Mucosa of stomach (tissue), 1 donor: ENCODE data around the gene EEF1AKMT3.
A peak's percentile ranks its signal among the peaks of the same experiment; 100 is the strongest.

Experiments used
- H3K27me3 ChIP-seq: one replicate; pipeline ENCODE4 v1.7.0; 2013; ENCODE audit warnings: mild to moderate bottlenecking, low read length; ENCODE audit not compliant: control insufficient read depth, insufficient read depth
- H3K36me3 ChIP-seq: one replicate; pipeline ENCODE4 v1.7.0; 2013; ENCODE audit warnings: low read length; ENCODE audit not compliant: control insufficient read depth, insufficient read depth
- H3K4me1 ChIP-seq: one replicate; pipeline ENCODE4 v1.7.0; 2013; ENCODE audit warnings: mild to moderate bottlenecking, low read length; ENCODE audit not compliant: control insufficient read depth, insufficient read depth
- H3K4me3 ChIP-seq: one replicate; pipeline ENCODE4 v1.7.0; 2013; ENCODE audit warnings: low read length
- H3K9ac ChIP-seq: one replicate; pipeline ENCODE4 v1.7.0; 2013; ENCODE audit warnings: mild to moderate bottlenecking, low read length, moderate library complexity
- H3K9me3 ChIP-seq: one replicate; pipeline ENCODE4 v1.7.0; 2013; ENCODE audit warnings: mild to moderate bottlenecking, low read length, moderate library complexity; ENCODE audit not compliant: control insufficient read depth
- donor health status: Pancreatic carcinoma.

Gene EEF1AKMT3

GRCh38 chr12:57745485-57745881 is 26.9 kb upstream of the EEF1AKMT3 start:
- Histone ChIP-seq H3K4me1 (peaks cover 16% of the 10 kb centered on the region), H3K4me3 (peak overlapping the region; percentile 78), H3K9me3 (no peaks in the 10 kb centered on the region), H3K27me3 (peaks cover 15% of the 10 kb centered on the region), H3K9ac (peak overlapping the region; percentile 92), H3K36me3 (no peaks in the 10 kb centered on the region)

GRCh38 chr12:57746025-57746424 is 26.4 kb upstream of the EEF1AKMT3 start:
- H3K36me3 ChIP-seq, result no peaks in the 10 kb centered on the region
- H3K27me3 ChIP-seq, result peaks cover 10% of the 10 kb centered on the region
- no peaks in the 10 kb centered on the region for H3K9me3 ChIP-seq
- H3K4me1 ChIP-seq, result peaks cover 16% of the 10 kb centered on the region
- no peak overlapping the region for H3K9ac ChIP-seq
- no peak overlapping the region for H3K4me3 ChIP-seq

GRCh38 chr12:57749061-57749460 is 23.4 kb upstream of the EEF1AKMT3 start:
- Histone ChIP-seq H3K9me3 (no peaks in the 10 kb centered on the region), H3K4me3 (no peak overlapping the region), H3K36me3 (no peaks in the 10 kb centered on the region), H3K9ac (no peak overlapping the region), H3K27me3 (no peaks in the 10 kb centered on the region), H3K4me1 (peaks cover 27% of the 10 kb centered on the region)

DNA sequence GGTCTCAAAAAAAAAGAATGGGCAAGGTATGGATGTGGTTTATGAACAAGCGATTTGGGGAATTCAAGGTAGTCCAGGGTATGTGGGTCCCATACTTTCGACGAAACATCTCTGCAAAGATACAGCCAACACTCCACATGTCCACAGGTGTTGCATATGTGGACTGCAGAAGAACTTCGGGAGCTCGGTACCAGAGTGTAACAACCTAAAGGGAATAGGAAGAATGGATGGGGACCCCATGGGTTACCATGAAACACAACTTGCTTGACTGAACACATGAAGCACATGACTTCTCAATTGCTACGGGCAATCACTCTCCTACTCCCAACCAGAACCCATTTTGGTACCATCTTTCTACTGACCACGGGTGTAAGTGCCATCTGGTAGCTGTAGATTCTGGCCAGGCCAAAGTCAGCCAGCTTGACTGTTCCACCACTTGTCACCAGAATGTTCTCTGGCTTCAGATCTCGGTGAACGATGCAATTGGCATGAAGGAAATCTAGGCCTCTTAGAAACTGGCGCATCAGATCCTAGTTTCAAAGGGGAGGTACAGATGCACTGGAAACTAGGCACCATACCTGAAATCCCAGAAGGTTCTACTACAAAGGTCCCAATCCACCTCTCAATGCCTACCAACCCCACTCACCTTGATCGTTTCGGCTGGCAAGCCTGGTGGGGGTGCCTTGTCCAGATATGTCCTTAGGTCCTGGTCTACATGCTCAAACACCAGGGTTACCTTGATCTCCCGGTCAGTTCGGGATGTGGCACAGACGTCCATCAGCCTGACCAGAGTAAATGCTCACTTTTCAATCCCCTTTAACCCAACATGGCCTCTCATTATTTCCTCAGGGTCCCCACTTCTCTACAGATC is 21.6 kb upstream of the EEF1AKMT3 start:
- Histone ChIP-seq H3K27me3 (no peaks in the 10 kb centered on the region), H3K9ac (peak overlapping the region; percentile 74), H3K4me1 (peaks cover 25% of the 10 kb centered on the region), H3K36me3 (no peaks in the 10 kb centered on the region), H3K9me3 (no peaks in the 10 kb centered on the region), H3K4me3 (peak overlapping the region; percentile 60)

GRCh38 chr12:57751432-57751787 is 21.0 kb upstream of the EEF1AKMT3 start:
- Histone ChIP-seq H3K4me3 (peak overlapping the region; percentile 60), H3K4me1 (peaks cover 26% of the 10 kb centered on the region), H3K27me3 (no peaks in the 10 kb centered on the region), H3K9ac (peak overlapping the region; percentile 74), H3K9me3 (no peaks in the 10 kb centered on the region), H3K36me3 (no peaks in the 10 kb centered on the region)

DNA sequence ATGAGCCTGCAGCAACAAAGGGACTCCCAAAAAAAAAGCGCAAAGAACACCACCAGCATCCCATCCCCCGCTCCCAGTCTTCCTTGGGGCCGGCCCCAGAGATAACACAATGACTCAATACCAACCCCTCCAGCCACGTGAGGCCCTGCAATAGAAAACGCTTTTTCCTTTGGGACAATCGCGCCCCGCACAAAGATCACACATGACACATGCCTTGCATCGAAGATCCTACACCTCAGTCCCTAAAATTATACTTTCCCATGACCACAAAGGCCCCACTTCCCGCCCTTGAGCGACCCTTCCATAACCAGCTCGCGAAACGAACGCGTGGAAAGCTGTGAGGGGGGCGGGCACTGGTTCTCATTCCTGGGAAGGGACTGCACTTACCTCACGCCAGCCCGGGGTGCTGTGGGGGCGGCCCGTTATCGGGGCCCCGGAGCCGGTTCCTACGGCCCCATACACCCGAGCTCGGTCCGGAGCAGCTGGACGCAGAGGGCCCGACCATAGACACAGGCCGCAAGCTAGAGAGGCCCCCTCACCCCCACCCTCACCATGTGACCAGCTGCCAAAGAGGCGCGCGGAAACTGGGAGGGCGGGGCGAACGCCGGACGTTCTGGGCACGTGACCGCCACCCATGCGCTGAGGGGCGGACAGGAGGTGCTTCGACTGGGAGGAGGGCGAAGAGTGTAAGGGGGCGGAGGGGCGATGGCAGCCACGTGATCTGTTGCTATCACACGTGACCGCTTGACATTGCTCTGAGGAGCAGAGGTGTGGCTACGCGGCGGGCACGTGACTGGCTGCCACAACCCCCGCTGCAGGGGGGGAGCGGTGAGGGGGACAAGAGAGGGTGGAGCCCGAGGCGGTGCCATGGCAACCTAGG is 20.4 kb upstream of the EEF1AKMT3 start, which contains the start of gene CDK4:
TSS of gene CDK4 (minus strand) at position 523 of the 880 bp plus-strand sequence. CDS start 593 bp downstream, outside the sequence.
- H3K9ac ChIP-seq, result peak within 1 kb of the TSS; percentile 74
- H3K36me3 ChIP-seq, result no peaks in the 10 kb centered on the region
- no peaks in the 10 kb centered on the region for H3K27me3 ChIP-seq
- H3K4me3 ChIP-seq, result peak within 1 kb of the TSS; percentile 60
- H3K9me3 ChIP-seq, result no peaks in the 10 kb centered on the region
- peaks cover 29% of the 10 kb centered on the region for H3K4me1 ChIP-seq

DNA sequence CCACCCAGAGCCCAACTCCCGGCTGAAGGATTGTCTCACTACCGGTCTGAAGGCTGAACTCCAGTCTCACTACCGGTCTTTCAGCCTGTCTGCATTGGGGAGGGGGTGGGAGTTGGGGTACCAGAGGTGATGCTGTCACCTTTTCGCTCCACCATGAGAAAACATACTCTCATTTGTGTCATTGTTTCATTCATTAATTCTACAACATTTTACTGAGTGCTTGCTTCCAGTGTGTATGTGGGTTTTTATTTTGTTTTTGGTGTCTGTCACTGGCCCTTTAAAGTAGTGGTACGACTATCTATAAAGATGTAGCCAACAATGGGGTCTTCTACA is 19.8 kb upstream of the EEF1AKMT3 start:
- Histone ChIP-seq H3K36me3 (no peaks in the 10 kb centered on the region), H3K27me3 (no peaks in the 10 kb centered on the region), H3K9me3 (no peaks in the 10 kb centered on the region), H3K4me1 (peaks cover 29% of the 10 kb centered on the region), H3K9ac (peak overlapping the region; percentile 8), H3K4me3 (no peak overlapping the region)

DNA sequence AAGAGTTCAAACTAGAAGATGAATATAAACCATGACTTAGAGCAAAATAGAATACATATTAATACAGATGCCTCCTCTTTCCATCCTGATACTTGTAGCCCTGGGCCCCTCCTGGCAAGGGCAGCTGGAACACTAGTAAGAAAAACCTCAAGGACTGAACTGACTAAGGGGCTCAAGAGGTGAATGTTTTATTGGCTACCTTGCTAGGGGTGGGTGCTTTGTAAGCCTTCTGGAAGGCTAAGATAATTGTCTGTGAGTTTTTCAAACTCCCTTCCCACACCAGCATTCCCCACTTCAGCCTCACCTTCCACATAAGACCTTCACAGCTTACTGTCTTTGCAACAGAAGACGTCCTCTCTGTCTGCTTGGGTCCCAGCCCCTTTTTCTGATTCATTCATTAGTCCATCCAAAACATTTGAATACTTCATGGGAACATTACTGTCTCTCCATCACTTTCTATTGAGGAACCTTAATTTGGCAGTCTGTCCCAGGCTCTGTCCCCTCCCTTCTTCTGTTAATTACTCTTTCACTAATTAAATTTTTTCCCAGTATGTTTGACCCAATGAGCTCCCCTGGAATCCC is 18.6 kb upstream of the EEF1AKMT3 start:
- no peaks in the 10 kb centered on the region for H3K9me3 ChIP-seq
- no peaks in the 10 kb centered on the region for H3K27me3 ChIP-seq
- H3K9ac ChIP-seq, result no peak overlapping the region
- H3K4me3 ChIP-seq, result no peak overlapping the region
- H3K4me1 ChIP-seq, result peaks cover 29% of the 10 kb centered on the region
- H3K36me3 ChIP-seq, result no peaks in the 10 kb centered on the region

GRCh38 chr12:57754411-57755193 is 17.8 kb upstream of the EEF1AKMT3 start, which contains the start of gene MARCHF9:
TSS of gene MARCHF9 (plus strand) at chr12:57755103. CDS start at chr12:57755529, 426 bp downstream.
- H3K9ac ChIP-seq, result peak within 1 kb of the TSS; percentile 64
- no peak within 1 kb of the TSS for H3K4me3 ChIP-seq
- no peaks in the 10 kb centered on the region for H3K27me3 ChIP-seq
- H3K36me3 ChIP-seq, result no peaks in the 10 kb centered on the region
- H3K4me1 ChIP-seq, result peaks cover 29% of the 10 kb centered on the region
- H3K9me3 ChIP-seq, result no peaks in the 10 kb centered on the region

DNA sequence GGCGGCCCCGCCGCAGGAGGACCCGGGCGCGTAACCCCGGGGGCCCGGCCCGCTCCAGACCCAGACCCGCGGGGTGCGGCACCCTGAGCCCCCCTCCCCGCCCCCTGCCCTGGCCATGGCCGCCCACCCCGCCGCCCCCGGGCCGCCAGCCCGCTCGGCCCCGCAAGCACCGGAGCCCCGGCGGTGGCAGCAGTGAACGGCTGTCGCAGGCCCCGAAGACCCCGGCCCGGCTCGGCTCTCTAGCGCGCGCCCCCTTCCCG is 17.3 kb upstream of the EEF1AKMT3 start:
- H3K36me3 ChIP-seq, result no peaks in the 10 kb centered on the region
- H3K9ac ChIP-seq, result no peak overlapping the region

DNA sequence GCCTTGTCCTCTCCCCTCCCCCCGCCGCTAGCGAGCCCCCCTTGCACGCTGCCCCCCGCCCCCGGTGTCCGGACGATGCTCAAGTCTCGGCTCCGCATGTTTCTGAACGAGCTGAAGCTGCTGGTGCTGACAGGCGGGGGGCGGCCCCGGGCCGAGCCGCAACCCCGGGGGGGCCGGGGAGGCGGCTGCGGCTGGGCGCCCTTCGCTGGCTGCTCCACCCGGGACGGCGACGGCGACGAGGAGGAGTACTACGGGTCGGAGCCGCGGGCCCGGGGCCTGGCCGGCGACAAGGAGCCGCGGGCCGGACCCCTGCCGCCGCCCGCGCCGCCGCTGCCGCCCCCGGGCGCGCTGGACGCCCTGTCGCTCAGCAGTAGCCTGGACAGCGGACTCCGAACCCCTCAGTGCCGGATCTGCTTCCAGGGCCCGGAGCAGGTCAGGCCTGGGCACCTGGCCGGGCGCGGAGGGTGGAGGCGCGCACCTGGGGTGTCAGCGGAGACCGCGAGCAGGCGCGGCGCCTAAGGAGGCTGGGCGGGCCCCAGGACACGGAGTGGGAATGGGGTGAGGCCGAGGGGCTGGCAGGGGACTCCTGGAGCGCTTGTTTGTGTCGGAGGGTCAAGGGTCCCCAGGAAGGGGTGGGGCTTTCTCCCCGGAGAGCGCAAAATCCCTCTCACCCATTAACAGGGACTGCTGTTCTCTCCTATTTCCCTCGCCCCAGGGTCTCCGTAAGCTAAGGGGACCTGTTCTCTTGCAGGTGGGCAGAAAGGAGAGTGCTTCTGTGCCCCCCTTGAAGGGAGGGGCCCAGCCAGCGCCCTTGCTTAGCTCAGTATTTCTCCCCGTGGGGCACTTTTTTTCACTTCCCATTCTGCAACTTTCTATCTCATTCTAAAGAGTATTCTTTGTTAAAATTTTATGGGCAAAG is 16.7 kb upstream of the EEF1AKMT3 start:
- no peaks in the 10 kb centered on the region for H3K36me3 ChIP-seq
- peak overlapping the region; percentile 64 for H3K9ac ChIP-seq
- H3K4me3 ChIP-seq, result no peak overlapping the region
- peaks cover 29% of the 10 kb centered on the region for H3K4me1 ChIP-seq
- no peaks in the 10 kb centered on the region for H3K9me3 ChIP-seq
- no peaks in the 10 kb centered on the region for H3K27me3 ChIP-seq

More for the DNA sequence above, 17.3 kb upstream of the EEF1AKMT3 start:
- H3K4me3 ChIP-seq, result no peak overlapping the region
- H3K9me3 ChIP-seq, result no peaks in the 10 kb centered on the region
- H3K4me1 ChIP-seq, result peaks cover 29% of the 10 kb centered on the region
- no peaks in the 10 kb centered on the region for H3K27me3 ChIP-seq
